ENCODE results near the gene USP54. TPM values are rescaled to one million over a fixed set of nuclear protein-coding genes. Genes with fewer than 3 reads are reported as not detected.

Gene USP54
- 10 to 100 TPM; 53.0 to 79.6 TPM for total RNA-seq

GRCh38 chr10:73590881-73591799 is at the start of gene USP54:
USP54 (minus strand) TSS chr10:73591342; CDS start chr10:73575658, 15,684 bp downstream.
- Histone ChIP-seq H3K27ac (peak within 1 kb of the TSS; percentile 40 to 55), H3K4me3 (no peak within 1 kb of the TSS), H3K36me3 (no peaks in the 10 kb centered on the region), H3K9me3 (no peaks in the 10 kb centered on the region), H3K27me3 (replicated peaks; ENCODE audit: insufficient read depth) (no peaks in the 10 kb centered on the region), H3K4me1 (replicated peaks) (peaks cover 9% of the 10 kb centered on the region)
- DNase-seq (ENCODE audit: low spot score): no peak
- TF ChIP-seq POLR2AphosphoS5 (IDR thresholded peaks at IDR 0.05) (no peak), POLR2A (IDR thresholded peaks at IDR 0.05) (no peak), CTCF (IDR thresholded peaks at IDR 0.05) (no peak)
- WGBS: 20% methylated on average over 6 of the region's 6 CpGs
- intact Hi-C loops (cut with DNase I): no loop called here

- TF ChIP-seq CTCF (IDR thresholded peaks at IDR 0.05): no peak
- TF ChIP-seq POLR2A (IDR thresholded peaks at IDR 0.05): no peak
- no peak for TF ChIP-seq POLR2AphosphoS5 (IDR thresholded peaks at IDR 0.05)
- Histone ChIP-seq H3K4me3 (no peak overlapping the region), H3K27me3 (replicated peaks; ENCODE audit: insufficient read depth) (no peaks in the 10 kb centered on the region), H3K9me3 (no peaks in the 10 kb centered on the region), H3K27ac (no peak overlapping the region), H3K36me3 (no peaks in the 10 kb centered on the region), H3K4me1 (replicated peaks) (no peaks in the 10 kb centered on the region)
- 87% methylated on average over 3 of the region's 3 CpGs for WGBS
- intact Hi-C loops (cut with DNase I): no loop called here
- no peak for DNase-seq (ENCODE audit: low spot score)
These were observed 48.1 kb upstream of the USP54 start for GRCh38 chr10:73639286-73639685.

- H3K36me3 ChIP-seq: no peaks in the 10 kb centered on the region
- H3K9me3 ChIP-seq: no peaks in the 10 kb centered on the region
- TF ChIP-seq CTCF (IDR thresholded peaks at IDR 0.05) (no peak), POLR2AphosphoS5 (IDR thresholded peaks at IDR 0.05) (no peak), POLR2A (IDR thresholded peaks at IDR 0.05) (no peak)
- no peak overlapping the region for H3K27ac ChIP-seq
- no peaks in the 10 kb centered on the region for H3K4me1 ChIP-seq (replicated peaks)
- 71% methylated on average over 1 of the region's 1 CpG for WGBS
- intact Hi-C loops (cut with DNase I): no loop called here
- no peak for DNase-seq (ENCODE audit: low spot score)
- no peaks in the 10 kb centered on the region for H3K27me3 ChIP-seq (replicated peaks; ENCODE audit: insufficient read depth)
- H3K4me3 ChIP-seq: no peak overlapping the region
These were observed 44.6 kb upstream of the USP54 start for GRCh38 chr10:73635781-73636180.

- no peaks in the 10 kb centered on the region for H3K36me3 ChIP-seq
- no peak for DNase-seq (ENCODE audit: low spot score)
These were observed 43.3 kb upstream of the USP54 start for GRCh38 chr10:73634421-73634820.

GRCh38 chr10:73629165-73629564 is 38.0 kb upstream of the USP54 start:
- Histone ChIP-seq H3K27me3 (replicated peaks; ENCODE audit: insufficient read depth) (no peaks in the 10 kb centered on the region), H3K36me3 (no peaks in the 10 kb centered on the region), H3K4me3 (no peak overlapping the region), H3K4me1 (replicated peaks) (no peaks in the 10 kb centered on the region), H3K27ac (no peak overlapping the region), H3K9me3 (no peaks in the 10 kb centered on the region)
- intact Hi-C loops (cut with DNase I): loop anchor here (5.0 kb wide), 2 partner anchors 77 to 97 kb away; no protein-coding TSS in a partner anchor
- WGBS: 92% methylated on average over 5 of the region's 5 CpGs
- DNase-seq (ENCODE audit: low spot score): no peak
- TF ChIP-seq POLR2AphosphoS5 (IDR thresholded peaks at IDR 0.05) (no peak), CTCF (IDR thresholded peaks at IDR 0.05) (no peak), POLR2A (IDR thresholded peaks at IDR 0.05) (no peak)

More at GRCh38 chr10:73634421-73634820, 43.3 kb upstream of the USP54 start:
- no peaks in the 10 kb centered on the region for H3K27me3 ChIP-seq (replicated peaks; ENCODE audit: insufficient read depth)
- WGBS: 60% methylated on average over 5 of the region's 5 CpGs
- no peak overlapping the region for H3K27ac ChIP-seq
- no peak overlapping the region for H3K4me3 ChIP-seq
- intact Hi-C loops (cut with DNase I): no loop called here
- TF ChIP-seq POLR2AphosphoS5 (IDR thresholded peaks at IDR 0.05) (no peak), POLR2A (IDR thresholded peaks at IDR 0.05) (no peak)
- H3K9me3 ChIP-seq: no peaks in the 10 kb centered on the region
- no peaks in the 10 kb centered on the region for H3K4me1 ChIP-seq (replicated peaks)

Data from prostate gland (tissue), 2 donors.